ENCODE data around the gene SNCA. TPM values are rescaled to one million over a fixed set of nuclear protein-coding genes. Genes with fewer than 3 reads are reported as not detected.

Gene SNCA
- total RNA-seq, 1 experiment from 2014 or later = 29.1 TPM

DNA sequence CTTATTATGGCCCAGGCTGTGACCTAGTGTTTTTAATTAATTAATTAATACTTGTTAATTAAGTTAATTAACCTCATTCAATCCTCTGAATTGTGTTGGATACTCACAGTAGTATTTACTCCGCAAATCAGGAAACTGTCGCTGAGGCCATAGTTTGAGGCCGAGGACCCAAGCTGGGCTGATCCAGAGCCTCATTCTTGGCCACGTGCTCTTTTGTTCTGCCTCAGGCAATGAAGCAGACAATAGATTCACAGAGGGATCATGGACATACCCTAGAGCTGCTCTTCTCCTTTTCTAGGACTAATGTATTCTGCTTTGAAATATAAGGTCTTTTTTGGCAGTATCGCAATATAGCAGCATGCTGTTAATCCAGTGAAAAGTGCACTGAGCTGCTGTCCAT, 24.0 kb upstream of the SNCA start:
- no peak for DNase-seq (ENCODE audit: unreplicated experiment)
- no peaks in the 10 kb centered on the region for H3K36me3 Mint-ChIP-seq (ENCODE audit: insufficient read depth, unreplicated experiment)
- TF ChIP-seq, protein P1, sequence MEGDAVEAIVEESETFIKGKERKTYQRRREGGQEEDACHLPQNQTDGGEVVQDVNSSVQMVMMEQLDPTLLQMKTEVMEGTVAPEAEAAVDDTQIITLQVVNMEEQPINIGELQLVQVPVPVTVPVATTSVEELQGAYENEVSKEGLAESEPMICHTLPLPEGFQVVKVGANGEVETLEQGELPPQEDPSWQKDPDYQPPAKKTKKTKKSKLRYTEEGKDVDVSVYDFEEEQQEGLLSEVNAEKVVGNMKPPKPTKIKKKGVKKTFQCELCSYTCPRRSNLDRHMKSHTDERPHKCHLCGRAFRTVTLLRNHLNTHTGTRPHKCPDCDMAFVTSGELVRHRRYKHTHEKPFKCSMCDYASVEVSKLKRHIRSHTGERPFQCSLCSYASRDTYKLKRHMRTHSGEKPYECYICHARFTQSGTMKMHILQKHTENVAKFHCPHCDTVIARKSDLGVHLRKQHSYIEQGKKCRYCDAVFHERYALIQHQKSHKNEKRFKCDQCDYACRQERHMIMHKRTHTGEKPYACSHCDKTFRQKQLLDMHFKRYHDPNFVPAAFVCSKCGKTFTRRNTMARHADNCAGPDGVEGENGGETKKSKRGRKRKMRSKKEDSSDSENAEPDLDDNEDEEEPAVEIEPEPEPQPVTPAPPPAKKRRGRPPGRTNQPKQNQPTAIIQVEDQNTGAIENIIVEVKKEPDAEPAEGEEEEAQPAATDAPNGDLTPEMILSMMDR (IDR thresholded peaks at IDR 0.05; ENCODE audit: unreplicated experiment) = no peak
- intact Hi-C loops (cut with micrococcal nuclease) = no loop called here
- ChIA-PET CTCF (interaction anchor here (1.5 to 1.6 kb wide), 2 partner anchors 8 to 18 kb away, joined by 3 to 4 read pairs; no protein-coding TSS in a partner anchor), POLR2A (interaction anchor here (0.6 kb wide), 1 partner anchor 226 kb away, joined by 3 read pairs; no protein-coding TSS in a partner anchor)
- no peak overlapping the region for H3K4me3 Mint-ChIP-seq (ENCODE audit: unreplicated experiment)
- H3K9me3 Mint-ChIP-seq (ENCODE audit: unreplicated experiment) = no peaks in the 10 kb centered on the region
- BruUV-seq (replicated peaks) = no TSS peak
- H3K4me1 Mint-ChIP-seq (ENCODE audit: insufficient read depth, unreplicated experiment) = no peaks in the 10 kb centered on the region
- H3K27ac Mint-ChIP-seq (ENCODE audit: low read depth, unreplicated experiment) = no peak overlapping the region
- no peaks in the 10 kb centered on the region for H3K27me3 Mint-ChIP-seq (ENCODE audit: insufficient read depth, unreplicated experiment)

DNA sequence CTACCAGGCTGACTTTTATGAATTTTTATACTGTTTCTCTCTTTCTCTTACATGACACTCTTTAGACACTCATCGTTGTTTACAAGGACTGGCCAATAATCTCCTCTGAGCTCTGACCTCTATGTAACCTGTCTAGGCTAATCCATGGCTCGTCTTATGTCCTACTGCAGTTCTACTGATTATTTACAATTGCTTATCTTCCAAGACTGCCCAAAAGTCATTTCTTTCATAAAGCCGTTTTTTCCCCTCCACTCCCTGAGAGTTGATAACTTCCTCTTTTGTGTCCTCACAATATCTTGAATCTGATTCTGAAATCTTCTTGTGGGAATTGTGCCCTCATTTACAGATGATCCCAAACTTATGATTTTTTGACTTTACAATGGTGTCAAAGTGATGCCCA, 18.3 kb upstream of the SNCA start:
- TF ChIP-seq, protein P1 (IDR thresholded peaks at IDR 0.05; ENCODE audit: unreplicated experiment) = no peak
- Mint-ChIP-seq H3K27me3 (ENCODE audit: insufficient read depth, unreplicated experiment) (no peaks in the 10 kb centered on the region), H3K4me1 (ENCODE audit: insufficient read depth, unreplicated experiment) (no peaks in the 10 kb centered on the region), H3K4me3 (ENCODE audit: unreplicated experiment) (no peak overlapping the region), H3K9me3 (ENCODE audit: unreplicated experiment) (no peaks in the 10 kb centered on the region), H3K36me3 (ENCODE audit: insufficient read depth, unreplicated experiment) (no peaks in the 10 kb centered on the region), H3K27ac (ENCODE audit: low read depth, unreplicated experiment) (no peak overlapping the region)
- intact Hi-C loops (cut with micrococcal nuclease) = no loop called here
- no peak for DNase-seq (ENCODE audit: unreplicated experiment)
- BruUV-seq (replicated peaks) = no TSS peak
- POLR2A ChIA-PET = no interaction called here
- CTCF ChIA-PET = no interaction called here

DNA sequence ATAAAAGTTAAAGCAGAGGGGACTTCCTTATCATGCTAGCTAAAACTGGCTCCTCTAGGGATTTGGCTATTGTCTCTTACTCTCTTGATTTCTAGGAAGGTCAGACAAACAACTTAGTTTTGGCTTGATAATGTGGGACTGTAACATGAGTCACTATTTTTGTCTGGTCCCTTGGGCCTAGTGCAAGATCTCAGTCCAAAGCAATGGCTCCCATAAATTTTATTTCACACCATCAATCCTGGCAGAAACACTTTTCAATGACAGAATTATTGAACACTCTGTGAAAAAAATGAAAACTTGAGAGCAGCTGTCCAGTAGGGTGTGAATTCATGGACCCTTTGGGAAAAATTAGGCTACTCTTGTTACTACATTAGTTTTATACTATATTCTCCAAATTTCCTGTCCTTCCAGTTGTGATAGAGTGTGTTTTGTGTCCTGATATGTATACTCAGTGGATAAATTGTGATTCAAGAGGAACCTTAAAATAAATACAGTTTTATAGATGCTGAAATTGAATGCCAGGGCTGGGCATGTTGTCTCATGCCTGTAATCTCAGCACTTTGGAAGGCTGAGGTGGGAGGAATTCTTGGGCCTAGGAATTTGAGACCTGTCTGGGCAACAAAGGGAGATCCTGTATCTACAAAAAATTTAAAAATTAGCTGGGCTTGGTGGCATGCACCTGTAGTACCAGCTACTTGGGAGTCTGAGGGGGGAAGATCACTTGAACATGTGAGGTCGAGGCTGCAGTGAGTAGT, 10.8 kb upstream of the SNCA start:
- intact Hi-C loops (cut with micrococcal nuclease) = no loop called here
- DNase-seq (ENCODE audit: unreplicated experiment) = no peak
- POLR2A ChIA-PET = interaction anchor here (0.9 to 3.1 kb wide), 2 partner anchors 10 to 187 kb away, joined by 3 to 17 read pairs; partner anchors contain the start of gene SNCA
- no peak overlapping the region for H3K4me3 Mint-ChIP-seq (ENCODE audit: unreplicated experiment)
- peaks cover 11% of the 10 kb centered on the region for H3K4me1 Mint-ChIP-seq (ENCODE audit: insufficient read depth, unreplicated experiment)
- BruUV-seq (replicated peaks) = no TSS peak
- H3K36me3 Mint-ChIP-seq (ENCODE audit: insufficient read depth, unreplicated experiment) = no peaks in the 10 kb centered on the region
- H3K27ac Mint-ChIP-seq (ENCODE audit: low read depth, unreplicated experiment) = peak overlapping the region; percentile 63
- H3K9me3 Mint-ChIP-seq (ENCODE audit: unreplicated experiment) = no peaks in the 10 kb centered on the region
- CTCF ChIA-PET = no interaction called here
- no peaks in the 10 kb centered on the region for H3K27me3 Mint-ChIP-seq (ENCODE audit: insufficient read depth, unreplicated experiment)
- TF ChIP-seq, protein P1 (IDR thresholded peaks at IDR 0.05; ENCODE audit: unreplicated experiment) = no peak

DNA sequence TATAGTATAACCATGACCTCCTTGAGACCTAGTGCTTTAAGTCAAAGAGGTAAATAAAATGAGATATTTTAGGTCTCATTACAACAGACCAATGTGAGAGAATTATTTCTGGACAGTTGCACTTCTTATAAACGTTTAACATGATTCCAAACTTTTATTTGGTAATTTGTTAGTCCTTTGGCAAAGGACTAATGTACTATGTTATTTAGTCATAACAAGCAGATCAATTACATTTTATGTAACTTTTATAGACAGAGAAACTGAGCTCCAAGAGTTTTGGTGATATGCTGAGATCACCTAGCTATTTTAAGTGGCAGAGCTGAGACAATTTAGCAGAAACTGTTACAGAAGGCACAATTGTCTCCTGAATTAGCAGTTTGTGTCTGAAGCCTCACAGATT, 2.6 kb upstream of the SNCA start:
- intact Hi-C loops (cut with micrococcal nuclease) = loop anchor here (5.0 kb wide), 1 partner anchor 63 kb away; no protein-coding TSS in a partner anchor
- Mint-ChIP-seq H3K36me3 (ENCODE audit: insufficient read depth, unreplicated experiment) (no peaks in the 10 kb centered on the region), H3K27ac (ENCODE audit: low read depth, unreplicated experiment) (no peak overlapping the region), H3K4me3 (ENCODE audit: unreplicated experiment) (no peak overlapping the region), H3K27me3 (ENCODE audit: insufficient read depth, unreplicated experiment) (no peaks in the 10 kb centered on the region), H3K4me1 (ENCODE audit: insufficient read depth, unreplicated experiment) (peaks cover 15% of the 10 kb centered on the region), H3K9me3 (ENCODE audit: unreplicated experiment) (no peaks in the 10 kb centered on the region)
- no TSS peak for BruUV-seq (replicated peaks)
- TF ChIP-seq, protein P1 (IDR thresholded peaks at IDR 0.05; ENCODE audit: unreplicated experiment) = no peak
- CTCF ChIA-PET = interaction anchor here (0.7 kb wide), 1 partner anchor 29 kb away, joined by 3 read pairs; no protein-coding TSS in a partner anchor
- DNase-seq (ENCODE audit: unreplicated experiment) = no peak
- POLR2A ChIA-PET = no interaction called here
